ENCODE measurements around the gene TBC1D1. TPM values are rescaled to one million over a fixed set of nuclear protein-coding genes. Genes with fewer than 3 reads are reported as not detected.

Gene TBC1D1
- total RNA-seq, 1 donor from 2014 or later = 56.5 TPM

GRCh38 chr4:38132843-38133662 lies 242.2 kb downstream of the TBC1D1 start:
- H3K27ac ChIP-seq = no peak overlapping the region
- DNase-seq (no peak), ATAC-seq (no peak)
- peaks cover 11% of the 10 kb centered on the region for H3K4me1 ChIP-seq
- intact Hi-C loops (cut with DNase I) = no loop called here
- no peaks in the 10 kb centered on the region for H3K27me3 ChIP-seq (ENCODE audit: low read depth)
- H3K9me3 ChIP-seq = no peaks in the 10 kb centered on the region
- no peak for TF ChIP-seq CTCF (IDR thresholded peaks at IDR 0.05)
- no peak overlapping the region for H3K4me3 ChIP-seq
- H3K36me3 ChIP-seq = peaks cover 43% of the 10 kb centered on the region

GRCh38 chr4:38133711-38134480 lies 243.0 kb downstream of the TBC1D1 start:
- Histone ChIP-seq H3K36me3 (peaks cover 43% of the 10 kb centered on the region), H3K27ac (no peak overlapping the region), H3K9me3 (no peaks in the 10 kb centered on the region), H3K4me1 (peaks cover 10% of the 10 kb centered on the region), H3K27me3 (ENCODE audit: low read depth) (no peaks in the 10 kb centered on the region), H3K4me3 (no peak overlapping the region)
- no peak for ATAC-seq
- no peak for TF ChIP-seq CTCF (IDR thresholded peaks at IDR 0.05)
- intact Hi-C loops (cut with DNase I) = no loop called here
- DNase-seq = no peak

GRCh38 chr4:38135201-38135600 lies 244.3 kb downstream of the TBC1D1 start:
- intact Hi-C loops (cut with DNase I) = no loop called here
- no peak overlapping the region for H3K27ac ChIP-seq
- H3K27me3 ChIP-seq (ENCODE audit: low read depth) = no peaks in the 10 kb centered on the region
- H3K36me3 ChIP-seq = peaks cover 55% of the 10 kb centered on the region
- no peak for DNase-seq
- TF ChIP-seq CTCF (IDR thresholded peaks at IDR 0.05) = no peak
- no peaks in the 10 kb centered on the region for H3K4me1 ChIP-seq
- H3K9me3 ChIP-seq = no peaks in the 10 kb centered on the region
- H3K4me3 ChIP-seq = no peak overlapping the region
- no peak for ATAC-seq

GRCh38 chr4:38136604-38137003 lies 245.7 kb downstream of the TBC1D1 start:
- DNase-seq (no peak), ATAC-seq (no peak)
- Histone ChIP-seq H3K4me1 (no peaks in the 10 kb centered on the region), H3K36me3 (peaks cover 52% of the 10 kb centered on the region), H3K27ac (no peak overlapping the region), H3K9me3 (no peaks in the 10 kb centered on the region), H3K27me3 (ENCODE audit: low read depth) (no peaks in the 10 kb centered on the region), H3K4me3 (no peak overlapping the region)
- no peak for TF ChIP-seq CTCF (IDR thresholded peaks at IDR 0.05)
- intact Hi-C loops (cut with DNase I) = no loop called here

GRCh38 chr4:38137080-38137479 lies 246.2 kb downstream of the TBC1D1 start:
- H3K9me3 ChIP-seq = no peaks in the 10 kb centered on the region
- H3K4me3 ChIP-seq = no peak overlapping the region
- no peak for ATAC-seq
- intact Hi-C loops (cut with DNase I) = no loop called here
- peaks cover 52% of the 10 kb centered on the region for H3K36me3 ChIP-seq
- no peak for DNase-seq
- TF ChIP-seq CTCF (IDR thresholded peaks at IDR 0.05) = no peak
- H3K27me3 ChIP-seq (ENCODE audit: low read depth) = no peaks in the 10 kb centered on the region
- no peaks in the 10 kb centered on the region for H3K4me1 ChIP-seq
- no peak overlapping the region for H3K27ac ChIP-seq

Data from lower lobe of right lung (tissue), 2 donors.